ENCODE results near the gene HSPA9.

The HSPA9 gene

GRCh38 chr5:138615461-138615860 is 40.3 kb upstream of the HSPA9 start:
- TF ChIP-seq FOXP2 (optimal IDR thresholded peaks at IDR 0.05; ENCODE audit: borderline replicate concordance, extremely low read depth, extremely low read length, insufficient read depth) (no peak), SIN3A (IDR thresholded peaks at IDR 0.05; ENCODE audit: borderline replicate concordance, insufficient read depth, low read length) (no peak), TAF1 (IDR thresholded peaks at IDR 0.05; ENCODE audit: borderline replicate concordance, insufficient read depth, low read length) (no peak), POLR2AphosphoS5 (IDR thresholded peaks at IDR 0.05; ENCODE audit: low read depth, low read length) (no peak), REST (IDR thresholded peaks at IDR 0.05; ENCODE audit: insufficient read depth in 1 of 2, low read depth in 2 of 2, low read length in 2 of 2) (no peak)

- TF ChIP-seq FOXP2 (optimal IDR thresholded peaks at IDR 0.05; ENCODE audit: borderline replicate concordance, extremely low read depth, extremely low read length, insufficient read depth) (no peak), TAF1 (IDR thresholded peaks at IDR 0.05; ENCODE audit: borderline replicate concordance, insufficient read depth, low read length) (no peak), POLR2AphosphoS5 (IDR thresholded peaks at IDR 0.05; ENCODE audit: low read depth, low read length) (no peak), REST (IDR thresholded peaks at IDR 0.05; ENCODE audit: insufficient read depth in 1 of 2, low read depth in 2 of 2, low read length in 2 of 2) (no peak), SIN3A (IDR thresholded peaks at IDR 0.05; ENCODE audit: borderline replicate concordance, insufficient read depth, low read length) (no peak)
Observed at GRCh38 chr5:138611678-138612218, 36.5 kb upstream of the HSPA9 start.

- no peak for TF ChIP-seq REST (IDR thresholded peaks at IDR 0.05; ENCODE audit: insufficient read depth in 1 of 2, low read depth in 2 of 2, low read length in 2 of 2)
- TF ChIP-seq FOXP2 (optimal IDR thresholded peaks at IDR 0.05; ENCODE audit: borderline replicate concordance, extremely low read depth, extremely low read length, insufficient read depth), result no peak
- TF ChIP-seq POLR2AphosphoS5 (IDR thresholded peaks at IDR 0.05; ENCODE audit: low read depth, low read length), result no peak
- TF ChIP-seq SIN3A (IDR thresholded peaks at IDR 0.05; ENCODE audit: borderline replicate concordance, insufficient read depth, low read length), result no peak
- TF ChIP-seq TAF1 (IDR thresholded peaks at IDR 0.05; ENCODE audit: borderline replicate concordance, insufficient read depth, low read length), result no peak
Observed at GRCh38 chr5:138610918-138611677, 35.9 kb upstream of the HSPA9 start.

- TF ChIP-seq FOXP2 (optimal IDR thresholded peaks at IDR 0.05; ENCODE audit: borderline replicate concordance, extremely low read depth, extremely low read length, insufficient read depth) (no peak), POLR2AphosphoS5 (IDR thresholded peaks at IDR 0.05; ENCODE audit: low read depth, low read length) (no peak), SIN3A (IDR thresholded peaks at IDR 0.05; ENCODE audit: borderline replicate concordance, insufficient read depth, low read length) (no peak), REST (IDR thresholded peaks at IDR 0.05; ENCODE audit: insufficient read depth in 1 of 2, low read depth in 2 of 2, low read length in 2 of 2) (no peak), TAF1 (IDR thresholded peaks at IDR 0.05; ENCODE audit: borderline replicate concordance, insufficient read depth, low read length) (no peak)
Observed at GRCh38 chr5:138610415-138610917, 35.3 kb upstream of the HSPA9 start.
